ENCODE measurements around the gene PHYHIPL.

The PHYHIPL gene

GRCh38 chr10:59284118-59284975 is 107.9 kb downstream of the PHYHIPL start:
- DNase-seq (ENCODE audit: low read depth): no peak
- H3K4me3 ChIP-seq (ENCODE audit: low read length): no peak overlapping the region
- no peak for TF ChIP-seq CTCF (conservative IDR thresholded peaks at IDR 0.05; ENCODE audit: low read length)

DNA sequence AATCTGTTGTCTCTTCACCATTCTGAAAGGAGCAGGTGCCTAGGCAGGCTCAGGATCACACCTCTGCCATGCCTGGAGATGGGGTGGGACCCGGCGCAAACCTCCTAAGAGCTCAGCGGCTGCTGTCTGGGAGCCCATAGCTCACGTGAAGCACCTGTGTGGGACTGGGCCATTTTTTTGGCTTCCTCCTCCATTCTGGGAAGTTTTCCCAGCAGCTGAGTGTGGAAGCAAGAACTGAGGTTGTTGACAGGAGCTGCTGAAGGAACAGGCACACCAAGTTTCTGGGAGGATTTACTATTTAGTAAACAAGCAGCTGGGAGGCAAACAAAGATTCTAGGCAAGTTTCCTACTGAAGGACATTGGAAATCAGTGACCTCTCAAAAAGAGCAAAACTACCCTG is 108.6 kb downstream of the PHYHIPL start:
- no peak overlapping the region for H3K4me3 ChIP-seq (ENCODE audit: low read length)
- no peak for DNase-seq (ENCODE audit: low read depth)
- TF ChIP-seq CTCF (conservative IDR thresholded peaks at IDR 0.05; ENCODE audit: low read length): no peak

DNA sequence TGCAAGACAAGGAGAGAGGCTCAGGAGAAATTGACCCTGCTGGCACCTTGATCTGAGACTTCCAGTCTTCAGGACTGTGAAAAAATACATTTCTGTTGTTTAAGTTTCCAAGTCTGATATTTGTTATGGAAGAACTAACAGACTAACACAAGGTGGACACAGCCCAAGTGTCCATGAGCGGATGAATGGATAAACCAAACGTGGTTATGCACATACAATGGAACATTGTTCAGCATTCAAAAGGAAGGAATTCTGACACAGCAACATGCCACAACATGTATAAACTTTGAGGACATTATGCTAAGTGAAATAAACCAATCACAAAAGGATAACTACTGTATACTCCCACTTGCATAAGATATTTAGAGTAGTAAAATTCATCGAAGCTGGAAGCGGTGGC is 109.4 kb downstream of the PHYHIPL start:
- no peak for DNase-seq (ENCODE audit: low read depth)
- no peak for TF ChIP-seq CTCF (conservative IDR thresholded peaks at IDR 0.05; ENCODE audit: low read length)
- no peak overlapping the region for H3K4me3 ChIP-seq (ENCODE audit: low read length)

DNA sequence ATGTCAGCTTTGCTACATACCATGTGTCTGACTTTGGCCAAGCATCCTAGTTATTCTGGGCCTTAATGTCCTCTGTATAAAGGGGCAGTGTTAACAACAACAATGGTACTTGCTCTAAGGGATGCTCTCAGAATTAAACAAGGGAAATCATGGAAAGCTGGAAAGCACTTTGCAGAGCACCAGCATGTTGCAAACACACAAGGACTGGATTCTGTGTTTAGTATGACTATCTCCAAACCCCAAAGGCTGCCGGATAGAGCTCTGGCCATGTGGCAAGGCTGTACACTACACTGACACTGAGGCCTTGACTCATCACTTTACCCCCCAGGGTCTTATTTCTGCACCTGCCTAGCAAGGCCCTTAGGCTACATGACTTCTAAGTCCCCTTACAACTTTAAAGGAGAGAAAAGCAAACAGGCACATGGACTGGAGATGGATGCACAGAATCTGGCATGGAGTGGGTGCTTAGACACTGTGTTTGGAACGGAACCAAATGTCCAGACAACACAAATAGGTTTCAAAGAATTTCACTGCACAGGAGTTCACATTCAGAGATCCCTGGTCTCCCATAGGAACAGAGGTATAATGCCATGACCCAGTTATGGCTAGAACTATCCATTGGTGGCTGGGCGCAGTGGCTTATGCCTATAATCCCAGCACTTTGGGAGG is 111.3 kb downstream of the PHYHIPL start:
- H3K4me3 ChIP-seq (ENCODE audit: low read length): no peak overlapping the region
- no peak for DNase-seq (ENCODE audit: low read depth)
- no peak for TF ChIP-seq CTCF (conservative IDR thresholded peaks at IDR 0.05; ENCODE audit: low read length)

GRCh38 chr10:59289853-59290252 is 113.4 kb downstream of the PHYHIPL start:
- DNase-seq (ENCODE audit: low read depth): no peak
- no peak for TF ChIP-seq CTCF (conservative IDR thresholded peaks at IDR 0.05; ENCODE audit: low read length)

GRCh38 chr10:59290448-59290847 is 114.0 kb downstream of the PHYHIPL start:
- no peak for DNase-seq (ENCODE audit: low read depth)
- no peak overlapping the region for H3K4me3 ChIP-seq (ENCODE audit: low read length)
- peak; percentile 11; the same call in 1 of the 2 replicates for TF ChIP-seq CTCF (conservative IDR thresholded peaks at IDR 0.05; ENCODE audit: low read length)

More at GRCh38 chr10:59289853-59290252, 113.4 kb downstream of the PHYHIPL start:
- H3K4me3 ChIP-seq (ENCODE audit: low read length): no peak overlapping the region

Measured in AG10803 (cell line).